Spleen (tissue), 11 donors: ENCODE data around the gene NOP16. TPM values are rescaled to one million over a fixed set of nuclear protein-coding genes. Genes with fewer than 3 reads are reported as not detected.

Source experiments
- DNase-seq: peaks from one replicate; pipeline ENCODE4 v3.0.0-alpha.2; 2020
- H3K27ac ChIP-seq, 8 donors: fragments of 200-600 bp; sonication (generic) in 7 of 8; 1 replicate in 4 of 8; 2 replicates in 4 of 8; pipeline versions ENCODE4 v1.5.0 to v1.8.0; 2016 to 2021; ENCODE audit warnings: inconsistent platforms in 4 of 8, mild to moderate bottlenecking in 4 of 8, moderate library complexity in 1 of 8
- H3K27me3 ChIP-seq, 7 donors: fragments of 200-600 bp; sonication (generic) in 6 of 7; replicated peaks in 1 of 7; 1 replicate in 4 of 7; 2 replicates in 3 of 7; pipeline versions ENCODE4 v1.5.0 to v1.8.0; 2016 to 2021; ENCODE audit warnings: inconsistent platforms in 3 of 7, mild to moderate bottlenecking in 1 of 7
- H3K36me3 ChIP-seq, 6 donors: fragments of 200-600 bp; sonication (generic) in 5 of 6; 1 replicate in 4 of 6; 2 replicates in 2 of 6; pipeline versions ENCODE4 v1.5.0 to v1.8.0; 2016 to 2021; ENCODE audit warnings: inconsistent platforms in 2 of 6
- H3K4me1 ChIP-seq, 6 donors: fragments of 200-600 bp; sonication (generic) in 5 of 6; 1 replicate in 3 of 6; 2 replicates in 3 of 6; pipeline versions ENCODE4 v1.5.0 to v1.8.0; 2016 to 2021; ENCODE audit warnings: inconsistent platforms in 3 of 6
- H3K4me3 ChIP-seq, 8 donors: fragments of 200-600 bp; sonication (generic) in 7 of 8; 1 replicate in 4 of 8; 2 replicates in 4 of 8; pipeline versions ENCODE4 v1.5.0 to v1.8.0; 2016 to 2021; ENCODE audit warnings: inconsistent platforms in 4 of 8, mild to moderate bottlenecking in 4 of 8, moderate library complexity in 2 of 8
- H3K9me3 ChIP-seq, 8 donors: fragments of 200-600 bp; sonication (generic) in 7 of 8; 1 replicate in 4 of 8; 2 replicates in 4 of 8; pipeline versions ENCODE4 v1.5.0 to v1.8.0; 2016 to 2021; ENCODE audit warnings: inconsistent platforms in 4 of 8
- POLR2A ChIP-seq, 3 donors: fragments of 450-650 bp; IDR thresholded peaks; one replicate each; pipeline ENCODE4 v1.5.1; 2017; ENCODE audit warnings: antibody characterized with exemption in 3 of 3, mild to moderate bottlenecking in 1 of 3
- POLR2AphosphoS5 ChIP-seq, 3 donors: sonication (generic); formaldehyde crosslinking; IDR thresholded peaks; one replicate each; pipeline ENCODE4 v1.5.1; 2017; ENCODE audit warnings: antibody characterized with exemption in 3 of 3
- WGBS, 5 donors: extraction: QIAGEN DNeasy Blood & Tissue Kit in 3 of 5; methylation state at CpG; one replicate each; pipeline versions ENCODE4 v1.1.5 to v1.1.7; 2013 to 2018; 5-methylcytosine and 5-hydroxymethylcytosine counted together
- intact Hi-C: fragments of 100-400 bp; cut with DNase I; formaldehyde crosslinking; loops from one replicate; pipeline ENCODE4 v1.15.0; 2023; ENCODE audit warnings: low total_unique reads
- polyA plus RNA-seq, 3 donors: library from polyadenylated mRNA; stranded (reverse); fragments of 200-250 nt; gene quantifications; one replicate each; pipeline ENCODE4 v1.2.1, GENCODE V29; 2013
- total RNA-seq, 7 donors: library from RNA; depleted of rRNA in 3 of 7; stranded (reverse); fragments of >200 nt in 3 of 7; fragmentation: NEBNext Ultra II Directional in 4 of 7; extraction: Animal tissue kit (Norgen Biotek cat#: 25700) in 4 of 7; gene quantifications; one replicate each; pipeline versions ENCODE4 v1.1.0 to v1.2.1, GENCODE V29; 2016 to 2021
- TF ChIP-seq, protein P1 (sequence below), 11 experiments: fragments of 200-600 bp in 7 of 11; fragments of 450-650 bp in 4 of 11; sonication (generic) in 4 of 11; IDR thresholded peaks in 8 of 11; conservative IDR thresholded peaks in 3 of 11; 1 replicate in 7 of 11; 2 replicates in 4 of 11; pipeline versions ENCODE4 v1.4.0 to v1.8.0; 2016 to 2021; ENCODE audit warnings: antibody characterized with exemption in 11 of 11, inconsistent platforms in 4 of 11, mild to moderate bottlenecking in 1 of 11
- donor health status: healthy with polysubstance abuse.
- donor health status: DM: no; HTN: no; CAD: no; lungs with moderate emphysema.
- donor health status: DM: no; HTN: no; CAD: no.
- donor health status: Bipolar disorder and iron deficiency.
- donor health status: healthy.
- donor health status: DM: no; HTN: no; CAD: no.
- donor health status: DM: yes; HTN: yes; CAD: no.

Gene NOP16
- total and polyA plus RNA-seq, 10 donors, result 5.9 to 47.1 (median 15.1) TPM

DNA sequence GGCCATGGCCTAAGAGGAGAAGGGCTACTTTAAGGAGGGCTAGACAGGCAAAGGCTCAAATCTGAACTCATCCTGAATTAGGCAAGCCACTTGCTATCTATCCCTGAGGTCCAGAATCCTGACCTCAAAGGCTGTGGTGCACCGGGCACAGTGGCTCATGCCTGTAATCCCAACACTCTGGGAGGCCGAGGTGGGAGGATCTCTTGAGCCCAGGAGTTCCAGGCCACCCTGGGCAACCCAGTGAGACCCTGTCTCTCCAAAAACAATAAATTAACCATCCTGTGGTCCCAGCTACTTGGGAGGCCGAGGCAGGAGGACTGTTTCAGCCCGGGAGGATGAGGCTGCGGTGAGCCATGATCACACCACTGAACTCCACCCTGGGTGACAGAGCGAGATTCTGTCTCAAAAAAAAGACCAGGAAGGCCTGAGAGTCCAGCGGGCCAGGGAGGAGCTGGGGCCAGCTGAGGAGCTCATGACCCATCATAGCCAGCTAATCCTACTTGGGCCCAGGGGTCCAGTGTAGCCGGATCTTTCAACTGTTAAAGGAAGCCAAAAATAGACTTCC is 4.0 kb downstream of the NOP16 start:
- no peak overlapping the region for H3K4me3 ChIP-seq
- no peaks in the 10 kb centered on the region for H3K9me3 ChIP-seq
- H3K27ac ChIP-seq, result no peak overlapping the region
- intact Hi-C loops, result no loop called here
- peak; percentile 51 for DNase-seq
- H3K27me3 ChIP-seq, result no peaks in the 10 kb centered on the region
- H3K4me1 ChIP-seq, result peaks cover 7 to 30% (median 22%) of the 10 kb centered on the region in 6 donors
- WGBS, 5 donors, result 93 to 97% (median 93%) methylated on average over 8 of the region's 8 CpGs
- peaks cover 0 to 65% (median 49%) of the 10 kb centered on the region in 6 donors for H3K36me3 ChIP-seq
- TF ChIP-seq, protein P1, sequence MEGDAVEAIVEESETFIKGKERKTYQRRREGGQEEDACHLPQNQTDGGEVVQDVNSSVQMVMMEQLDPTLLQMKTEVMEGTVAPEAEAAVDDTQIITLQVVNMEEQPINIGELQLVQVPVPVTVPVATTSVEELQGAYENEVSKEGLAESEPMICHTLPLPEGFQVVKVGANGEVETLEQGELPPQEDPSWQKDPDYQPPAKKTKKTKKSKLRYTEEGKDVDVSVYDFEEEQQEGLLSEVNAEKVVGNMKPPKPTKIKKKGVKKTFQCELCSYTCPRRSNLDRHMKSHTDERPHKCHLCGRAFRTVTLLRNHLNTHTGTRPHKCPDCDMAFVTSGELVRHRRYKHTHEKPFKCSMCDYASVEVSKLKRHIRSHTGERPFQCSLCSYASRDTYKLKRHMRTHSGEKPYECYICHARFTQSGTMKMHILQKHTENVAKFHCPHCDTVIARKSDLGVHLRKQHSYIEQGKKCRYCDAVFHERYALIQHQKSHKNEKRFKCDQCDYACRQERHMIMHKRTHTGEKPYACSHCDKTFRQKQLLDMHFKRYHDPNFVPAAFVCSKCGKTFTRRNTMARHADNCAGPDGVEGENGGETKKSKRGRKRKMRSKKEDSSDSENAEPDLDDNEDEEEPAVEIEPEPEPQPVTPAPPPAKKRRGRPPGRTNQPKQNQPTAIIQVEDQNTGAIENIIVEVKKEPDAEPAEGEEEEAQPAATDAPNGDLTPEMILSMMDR (IDR thresholded peaks at IDR 0.05 in 8 of 11, conservative IDR thresholded peaks at IDR 0.05 in 3 of 11), result no peak
- TF ChIP-seq POLR2A (IDR thresholded peaks at IDR 0.05) (no peak), POLR2AphosphoS5 (IDR thresholded peaks at IDR 0.05) (no peak)

DNA sequence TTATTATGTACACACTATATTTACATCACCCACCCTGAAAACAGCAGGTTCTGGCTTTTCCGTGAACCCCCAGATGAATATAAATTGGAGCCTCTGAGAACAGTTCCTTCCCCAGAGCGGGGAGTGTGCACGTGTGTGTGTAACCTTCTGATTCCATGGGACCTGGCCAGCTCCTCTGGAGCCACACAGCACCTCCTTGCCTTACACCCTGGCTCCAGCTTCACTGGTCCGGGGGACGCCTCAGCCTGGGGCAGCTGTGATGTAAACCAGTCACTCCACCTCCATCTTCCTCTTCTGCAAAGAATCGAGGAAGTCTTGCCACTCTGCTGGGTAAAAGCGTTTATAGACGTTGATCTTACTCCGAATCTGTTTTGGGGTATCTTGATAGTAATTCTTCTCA is 4.4 kb downstream of the NOP16 start:
- intact Hi-C loops, result no loop called here
- DNase-seq, result peak; percentile 58
- Histone ChIP-seq H3K9me3 (no peaks in the 10 kb centered on the region), H3K36me3 (peaks cover 0 to 67% (median 49%) of the 10 kb centered on the region in 6 donors), H3K4me1 (peaks cover 7 to 27% (median 20%) of the 10 kb centered on the region in 6 donors), H3K27me3 (no peaks in the 10 kb centered on the region), H3K27ac (no peak overlapping the region), H3K4me3 (no peak overlapping the region)
- WGBS, 5 donors, result 70 to 87% (median 74%) methylated on average over 9 of the region's 9 CpGs
- TF ChIP-seq POLR2A (IDR thresholded peaks at IDR 0.05), result no peak
- TF ChIP-seq, protein P1 (IDR thresholded peaks at IDR 0.05 in 8 of 11, conservative IDR thresholded peaks at IDR 0.05 in 3 of 11), result no peak
- TF ChIP-seq POLR2AphosphoS5 (IDR thresholded peaks at IDR 0.05), result no peak

DNA sequence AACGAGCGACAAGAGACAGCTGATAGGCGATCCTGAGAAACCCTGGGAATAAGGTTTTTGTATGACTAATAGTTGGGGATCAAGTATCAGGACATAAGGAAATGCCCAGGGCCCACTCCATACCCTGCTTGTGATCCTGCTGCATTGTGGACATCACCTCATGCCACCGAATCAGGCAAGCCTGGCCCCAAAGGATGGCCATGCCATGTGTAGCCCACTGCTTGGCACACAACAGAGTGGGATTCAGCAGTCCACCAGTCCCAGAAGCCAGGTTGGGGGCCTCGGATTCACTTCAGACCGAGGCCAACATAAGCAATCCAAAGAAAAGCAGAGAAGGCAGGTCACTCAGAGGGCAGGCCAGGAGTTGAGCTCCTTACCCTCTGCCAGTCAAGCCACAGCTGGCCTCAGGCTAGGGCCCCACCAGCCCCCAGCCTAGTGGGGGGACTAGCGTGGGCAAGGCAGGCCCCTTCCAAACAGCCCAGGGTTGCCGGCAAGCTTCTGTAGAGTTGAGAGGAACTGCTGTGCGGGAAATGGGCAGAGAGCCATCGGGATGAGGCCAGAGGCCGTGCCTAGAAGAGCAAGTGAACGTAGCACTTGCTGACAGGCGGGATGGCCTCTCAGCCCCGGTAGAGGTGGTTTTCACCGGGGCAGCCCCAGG is 5.0 kb downstream of the NOP16 start:
- Histone ChIP-seq H3K4me3 (no peak overlapping the region), H3K27ac (no peak overlapping the region), H3K4me1 (peaks cover 7 to 27% (median 20%) of the 10 kb centered on the region in 6 donors), H3K36me3 (peaks cover 0 to 69% (median 49%) of the 10 kb centered on the region in 6 donors), H3K27me3 (no peaks in the 10 kb centered on the region), H3K9me3 (no peaks in the 10 kb centered on the region)
- 88 to 96% (median 93%) methylated on average over 13 to 15 of the region's 15 CpGs for WGBS, 5 donors
- intact Hi-C loops, result no loop called here
- DNase-seq, result peak; percentile 49
- TF ChIP-seq POLR2A (IDR thresholded peaks at IDR 0.05) (no peak), POLR2AphosphoS5 (IDR thresholded peaks at IDR 0.05) (peak in 1 of 3 donors; percentile 54)

DNA sequence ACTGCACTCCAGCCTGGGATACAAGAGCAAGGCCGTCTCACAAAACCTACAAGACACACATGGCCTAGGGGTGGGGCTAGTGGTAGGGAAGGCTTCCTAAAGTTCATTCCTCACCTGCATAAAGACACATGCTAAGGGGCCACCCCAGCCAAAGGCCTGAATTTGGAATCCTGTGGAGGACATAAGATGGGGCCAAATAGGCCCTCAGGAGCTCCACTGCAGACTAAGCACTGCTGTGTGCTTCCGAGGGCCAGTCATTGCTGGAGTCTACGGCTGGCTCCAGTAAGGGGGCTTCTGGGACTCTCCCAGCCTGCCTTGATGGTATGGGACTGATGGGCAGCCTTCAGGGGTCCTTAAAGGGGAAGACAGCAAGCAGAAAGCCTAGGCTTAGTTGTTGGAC is 5.7 kb downstream of the NOP16 start:
- H3K36me3 ChIP-seq, result peaks cover 0 to 69% (median 49%) of the 10 kb centered on the region in 6 donors
- TF ChIP-seq POLR2A (IDR thresholded peaks at IDR 0.05) (no peak), POLR2AphosphoS5 (IDR thresholded peaks at IDR 0.05) (no peak)
- TF ChIP-seq, protein P1 (IDR thresholded peaks at IDR 0.05 in 8 of 11, conservative IDR thresholded peaks at IDR 0.05 in 3 of 11), result no peak
- no peaks in the 10 kb centered on the region for H3K27me3 ChIP-seq
- WGBS, 5 donors, result 79 to 93% (median 89%) methylated on average over 2 to 3 of the region's 3 CpGs
- no peaks in the 10 kb centered on the region for H3K9me3 ChIP-seq
- no peak overlapping the region for H3K4me3 ChIP-seq
- no peak overlapping the region for H3K27ac ChIP-seq
- H3K4me1 ChIP-seq, result peaks cover 5 to 20% (median 14%) of the 10 kb centered on the region in 6 donors
- DNase-seq, result peak; percentile 15
- intact Hi-C loops, result no loop called here
